Lung (tissue), 12 donors: ENCODE data around the gene C20orf96. TPM values are rescaled to one million over a fixed set of nuclear protein-coding genes. Genes with fewer than 3 reads are reported as not detected.
A peak's percentile ranks its signal among the peaks of the same experiment; 100 is the strongest.

Experiments used
- ATAC-seq: fragments of 200-7000 bp; cut with Tn5 transposase; one replicate; pipeline ENCODE4 v1.9.1; 2020; ENCODE audit warnings: moderate number of reproducible peaks; ENCODE audit not compliant: insufficient read depth, low FRiP score
- DNase-seq, 3 donors: peaks; one replicate each; pipeline ENCODE4 v3.0.0-alpha.2; 2013 to 2017
- H3K27ac ChIP-seq, 2 donors: one replicate each; pipeline ENCODE4 v1.5.1; 2013; ENCODE audit warnings: mild to moderate bottlenecking in 2 of 2, moderate library complexity in 2 of 2, control low read depth in 1 of 2, inconsistent platforms in 1 of 2, low read depth in 1 of 2, low read length in 1 of 2
- H3K27me3 ChIP-seq, 3 donors: one replicate each; pipeline ENCODE4 v1.5.1; 2013; ENCODE audit warnings: low read length in 2 of 3; ENCODE audit not compliant: control insufficient read depth in 3 of 3, insufficient read depth in 3 of 3
- H3K36me3 ChIP-seq, 4 donors: one replicate each; pipeline ENCODE4 v1.5.1; 2013; ENCODE audit warnings: low read length in 4 of 4, mild to moderate bottlenecking in 1 of 4, moderate library complexity in 1 of 4; ENCODE audit not compliant: control insufficient read depth in 4 of 4, insufficient read depth in 4 of 4
- H3K4me1 ChIP-seq, 5 donors: one replicate each; pipeline ENCODE4 v1.5.1; 2013; ENCODE audit warnings: low read length in 5 of 5, mild to moderate bottlenecking in 2 of 5, moderate library complexity in 1 of 5; ENCODE audit not compliant: control insufficient read depth in 5 of 5, insufficient read depth in 5 of 5
- H3K4me3 ChIP-seq: one replicate; pipeline ENCODE4 v1.5.1; 2013; ENCODE audit warnings: mild to moderate bottlenecking, control low read depth, moderate library complexity
- H3K9ac ChIP-seq, 2 donors: one replicate each; pipeline ENCODE4 v1.5.1; 2013; ENCODE audit warnings: low read length in 2 of 2, control low read depth in 1 of 2; ENCODE audit not compliant: insufficient read depth in 1 of 2
- H3K9me3 ChIP-seq, 4 donors: one replicate each; pipeline ENCODE4 v1.5.1; 2013; ENCODE audit warnings: low read length in 3 of 4, mild to moderate bottlenecking in 1 of 4, moderate library complexity in 1 of 4; ENCODE audit not compliant: control insufficient read depth in 4 of 4, insufficient read depth in 3 of 4
- WGBS, 2 donors: extraction: QIAGEN DNeasy Blood & Tissue Kit; methylation state at CpG; one replicate each; pipeline ENCODE4 v1.1.7; 2013; 5-methylcytosine and 5-hydroxymethylcytosine counted together
- polyA plus RNA-seq, 2 donors: library from polyadenylated mRNA; stranded (reverse); fragments of 200-250 nt; gene quantifications; one replicate each; pipeline ENCODE4 v1.2.1, GENCODE V29; 2013
- total RNA-seq, 2 donors: library from RNA; depleted of rRNA in 1 of 2; stranded (reverse); fragments of >200 nt in 1 of 2; gene quantifications; one replicate each; pipeline ENCODE4 v1.2.1, GENCODE V29; 2014 to 2021
- TF ChIP-seq, protein P1 (sequence below): IDR thresholded peaks from 2 replicates; pipeline ENCODE4 v1.5.1; 2012; ENCODE audit warnings: mild to moderate bottlenecking; ENCODE audit errors: control extremely low read depth, extremely low read depth
- donor health status: control.
- donor health status: control.
- donor health status: Bipolar disorder and iron deficiency.
- donor health status: healthy.
- donor health status: DM: yes; HTN: yes; CAD: no.

The C20orf96 gene
- total and polyA plus RNA-seq, 4 donors: 5.2 to 22.4 (median 10.5) TPM

GRCh38 chr20:330233-331149, 39.9 kb upstream of the C20orf96 start:
- Histone ChIP-seq H3K27me3 (no peaks in the 10 kb centered on the region), H3K36me3 (peaks cover 0 to 21% (median 7%) of the 10 kb centered on the region in 4 donors), H3K9ac (no peak overlapping the region), H3K4me1 (peaks cover 0 to 26% (median 7%) of the 10 kb centered on the region in 5 donors), H3K27ac (no peak overlapping the region), H3K9me3 (no peaks in the 10 kb centered on the region), H3K4me3 (no peak overlapping the region)
- TF ChIP-seq, protein P1, sequence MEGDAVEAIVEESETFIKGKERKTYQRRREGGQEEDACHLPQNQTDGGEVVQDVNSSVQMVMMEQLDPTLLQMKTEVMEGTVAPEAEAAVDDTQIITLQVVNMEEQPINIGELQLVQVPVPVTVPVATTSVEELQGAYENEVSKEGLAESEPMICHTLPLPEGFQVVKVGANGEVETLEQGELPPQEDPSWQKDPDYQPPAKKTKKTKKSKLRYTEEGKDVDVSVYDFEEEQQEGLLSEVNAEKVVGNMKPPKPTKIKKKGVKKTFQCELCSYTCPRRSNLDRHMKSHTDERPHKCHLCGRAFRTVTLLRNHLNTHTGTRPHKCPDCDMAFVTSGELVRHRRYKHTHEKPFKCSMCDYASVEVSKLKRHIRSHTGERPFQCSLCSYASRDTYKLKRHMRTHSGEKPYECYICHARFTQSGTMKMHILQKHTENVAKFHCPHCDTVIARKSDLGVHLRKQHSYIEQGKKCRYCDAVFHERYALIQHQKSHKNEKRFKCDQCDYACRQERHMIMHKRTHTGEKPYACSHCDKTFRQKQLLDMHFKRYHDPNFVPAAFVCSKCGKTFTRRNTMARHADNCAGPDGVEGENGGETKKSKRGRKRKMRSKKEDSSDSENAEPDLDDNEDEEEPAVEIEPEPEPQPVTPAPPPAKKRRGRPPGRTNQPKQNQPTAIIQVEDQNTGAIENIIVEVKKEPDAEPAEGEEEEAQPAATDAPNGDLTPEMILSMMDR: peak; percentile 62
- peak; percentile 70 to 82 (median 82) for DNase-seq
- ATAC-seq: peak; percentile 36
- 49 to 50% methylated on average over 16 of the region's 16 CpGs for WGBS, 2 donors

DNA sequence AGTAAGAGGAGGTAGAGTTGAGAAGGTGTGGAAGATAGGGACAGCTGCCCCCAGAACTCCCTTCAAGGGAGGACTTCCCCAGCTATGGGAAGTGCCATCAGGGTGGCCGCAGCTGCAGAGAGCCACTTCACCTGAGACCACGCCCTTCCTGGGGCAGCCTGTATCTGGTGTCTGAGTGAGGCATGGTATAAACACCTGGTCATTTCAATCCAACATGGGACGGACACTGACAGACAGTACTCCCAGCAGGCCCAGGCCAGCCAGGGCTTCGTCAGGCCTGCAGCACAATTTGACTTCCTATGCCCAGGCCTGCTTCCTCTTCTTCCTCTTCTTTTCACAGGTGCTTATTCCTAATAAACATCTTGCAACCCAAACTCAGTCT, 39.3 kb upstream of the C20orf96 start:
- Histone ChIP-seq H3K4me1 (peaks cover 0 to 26% (median 7%) of the 10 kb centered on the region in 5 donors), H3K9me3 (no peaks in the 10 kb centered on the region), H3K4me3 (no peak overlapping the region), H3K9ac (no peak overlapping the region), H3K27me3 (no peaks in the 10 kb centered on the region), H3K36me3 (peaks cover 0 to 21% (median 7%) of the 10 kb centered on the region in 4 donors), H3K27ac (peak overlapping the region in 1 of 2 donors; percentile 20)
- WGBS, 2 donors: 64% methylated on average over 4 of the region's 4 CpGs
- DNase-seq (no peak), ATAC-seq (no peak)
- TF ChIP-seq, protein P1: no peak

- Histone ChIP-seq H3K9ac (peak overlapping the region in 1 of 2 donors; percentile 49), H3K27me3 (no peaks in the 10 kb centered on the region), H3K4me1 (peaks cover 0 to 26% (median 7%) of the 10 kb centered on the region in 5 donors), H3K27ac (peak overlapping the region; percentile 5 to 12), H3K9me3 (no peaks in the 10 kb centered on the region), H3K4me3 (no peak overlapping the region), H3K36me3 (peaks cover 0 to 21% (median 6%) of the 10 kb centered on the region in 4 donors)
- DNase-seq: no peak
- 46 to 54% methylated on average over 7 of the region's 7 CpGs for WGBS, 2 donors
- TF ChIP-seq, protein P1: no peak
- ATAC-seq: no peak
These were observed 38.6 kb upstream of the C20orf96 start for GRCh38 chr20:328975-329695.
